C4-2B (cell line): ENCODE results near the gene JAG2.

Experiments used
- ZFX ChIP-seq: fragments of 450-650 bp; IDR thresholded peaks from 2 replicates; pipeline ENCODE4 v1.6.1; 2017
- TF ChIP-seq, protein P1 (sequence below): fragments of 450-650 bp; conservative IDR thresholded peaks from 2 replicates; pipeline ENCODE4 v1.5.1; 2017; ENCODE audit warnings: mild to moderate bottlenecking

- TF ChIP-seq, protein P1, sequence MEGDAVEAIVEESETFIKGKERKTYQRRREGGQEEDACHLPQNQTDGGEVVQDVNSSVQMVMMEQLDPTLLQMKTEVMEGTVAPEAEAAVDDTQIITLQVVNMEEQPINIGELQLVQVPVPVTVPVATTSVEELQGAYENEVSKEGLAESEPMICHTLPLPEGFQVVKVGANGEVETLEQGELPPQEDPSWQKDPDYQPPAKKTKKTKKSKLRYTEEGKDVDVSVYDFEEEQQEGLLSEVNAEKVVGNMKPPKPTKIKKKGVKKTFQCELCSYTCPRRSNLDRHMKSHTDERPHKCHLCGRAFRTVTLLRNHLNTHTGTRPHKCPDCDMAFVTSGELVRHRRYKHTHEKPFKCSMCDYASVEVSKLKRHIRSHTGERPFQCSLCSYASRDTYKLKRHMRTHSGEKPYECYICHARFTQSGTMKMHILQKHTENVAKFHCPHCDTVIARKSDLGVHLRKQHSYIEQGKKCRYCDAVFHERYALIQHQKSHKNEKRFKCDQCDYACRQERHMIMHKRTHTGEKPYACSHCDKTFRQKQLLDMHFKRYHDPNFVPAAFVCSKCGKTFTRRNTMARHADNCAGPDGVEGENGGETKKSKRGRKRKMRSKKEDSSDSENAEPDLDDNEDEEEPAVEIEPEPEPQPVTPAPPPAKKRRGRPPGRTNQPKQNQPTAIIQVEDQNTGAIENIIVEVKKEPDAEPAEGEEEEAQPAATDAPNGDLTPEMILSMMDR, result no peak; the same call in 1 of the 2 replicates
- TF ChIP-seq ZFX, result peak; percentile 44; the same call in 1 of the 2 replicates
These were observed 75.0 kb downstream of the JAG2 start for GRCh38 chr14:105093431-105094192.
